HCT116 (cell line): ENCODE measurements around the gene DYNLT4. TPM values are rescaled to one million over a fixed set of nuclear protein-coding genes. Genes with fewer than 3 reads are reported as not detected.

ENCODE experiments used
- ATAC-seq: fragments of 200-7000 bp; cut with Tn5 transposase; 2 replicates; pipeline ENCODE4 v1.9.1; 2020; ENCODE audit warnings: mild to moderate bottlenecking, moderate library complexity
- BruUV-seq: library from RNA; stranded (reverse); fragments of 400-500 nt; replicated peaks from 2 replicates; lab custom pipeline; 2021; lab: Mats Ljungman, UMichigan
- CTCF ChIA-PET: fragments of 300-600 bp; sonication (Branson Sonifier 250); formaldehyde crosslinking; loops from one replicate; lab custom pipeline; 2021; ENCODE audit warnings: antibody characterized with exemption; lab: Charles Lee
- POLR2A ChIA-PET: fragments of 300-600, 350-600 bp; sonication (Branson Sonifier 250); formaldehyde crosslinking; loops from one replicate; lab custom pipeline; 2021; ENCODE audit warnings: antibody characterized with exemption; lab: Charles Lee
- RAD21 ChIA-PET, 2 experiments: fragments of 300-600 bp; sonication (Branson Sonifier 250); formaldehyde crosslinking; loops; one replicate each; lab custom pipeline; 2023; ENCODE audit warnings: low total read pairs in 2 of 2; ENCODE audit not compliant: uncharacterized antibody in 2 of 2, unreplicated experiment in 2 of 2, low non-redundant PET in 1 of 2; lab: Charles Lee
- DNase-seq: peaks from one replicate; pipeline ENCODE4 v3.0.0-alpha.2; 2010; ENCODE audit warnings: low read depth, low spot score
- H2AFZ ChIP-seq: fragments of 200-600 bp; shearing (Covaris generic), sonication (generic); 2 replicates; pipeline ENCODE4 v1.6.1; 2017; ENCODE audit warnings: low read depth, mixed run types, mixed read lengths, antibody characterized with exemption, low read length; ENCODE audit not compliant: poor library complexity, severe bottlenecking
- H3K27ac ChIP-seq: 2 replicates; pipeline ENCODE4 v1.5.1; 2012; ENCODE audit warnings: low read depth, low read length
- H3K27me3 ChIP-seq: fragments of 200-600 bp; sonication (generic); 2 replicates; pipeline ENCODE4 v1.6.1; 2016; ENCODE audit warnings: mixed run types, low read length, mixed read lengths; ENCODE audit not compliant: insufficient read depth
- H3K36me3 ChIP-seq, 2 experiments: fragments of 200-500 bp in 1 of 2; fragments of 200-600 bp in 1 of 2; sonication (Bioruptor generic) in 1 of 2; sonication (generic) in 1 of 2; 2 replicates each; pipeline versions ENCODE4 v1.5.1 to v1.6.1; 2014 to 2016; ENCODE audit warnings: low read length in 2 of 2, inconsistent platforms in 1 of 2, mixed read lengths in 1 of 2, mixed run types in 1 of 2; ENCODE audit not compliant: insufficient read depth in 2 of 2, control insufficient read depth in 1 of 2
- H3K4me1 ChIP-seq, 2 experiments: fragments of 200-600 bp in 1 of 2; sonication (generic) in 1 of 2; 2 replicates each; pipeline versions ENCODE4 v1.5.1 to v1.6.1; 2012 to 2017; ENCODE audit warnings: low read length in 2 of 2, inconsistent platforms in 1 of 2, mild to moderate bottlenecking in 1 of 2, mixed read lengths in 1 of 2, mixed run types in 1 of 2, moderate library complexity in 1 of 2; ENCODE audit not compliant: insufficient read depth in 2 of 2, control insufficient read depth in 1 of 2
- H3K4me2 ChIP-seq: fragments of 200-600 bp; sonication (generic); 2 replicates; pipeline ENCODE4 v1.6.1; 2017; ENCODE audit warnings: mixed run types, low read length, mixed read lengths
- H3K4me3 ChIP-seq, 2 experiments: fragments of 200-600 bp in 1 of 2; sonication (generic) in 1 of 2; replicated peaks in 1 of 2; 2 replicates each; pipeline ENCODE4 v1.5.1; 2011 to 2016; ENCODE audit warnings: low read length in 2 of 2, control low read depth in 1 of 2, low read depth in 1 of 2, mild to moderate bottlenecking in 1 of 2, mixed read lengths in 1 of 2, mixed run types in 1 of 2
- H3K79me2 ChIP-seq: fragments of 200-600 bp; sonication (generic); 2 replicates; pipeline ENCODE4 v1.6.1; 2017; ENCODE audit warnings: mild to moderate bottlenecking, mixed run types, low read length, moderate library complexity, mixed read lengths; ENCODE audit not compliant: insufficient read depth
- H3K9ac ChIP-seq: fragments of 200-600 bp; sonication (generic); 2 replicates; pipeline ENCODE4 v1.6.1; 2016; ENCODE audit warnings: low read length, mixed read lengths
- H3K9me2 ChIP-seq: fragments of 200-600 bp; sonication (generic), shearing (Covaris generic); 2 replicates; pipeline ENCODE4 v1.6.1; 2017; ENCODE audit warnings: mixed run types, mild to moderate bottlenecking, moderate library complexity; ENCODE audit not compliant: insufficient read depth
- H3K9me3 ChIP-seq, 2 experiments: fragments of 200-500 bp in 1 of 2; fragments of 200-600 bp in 1 of 2; sonication (Bioruptor generic) in 1 of 2; sonication (generic) in 1 of 2; 2 replicates each; pipeline ENCODE4 v1.6.1; 2014 to 2017; ENCODE audit warnings: low read length in 2 of 2, mixed read lengths in 2 of 2, inconsistent platforms in 1 of 2, low read depth in 1 of 2, mild to moderate bottlenecking in 1 of 2, mixed run types in 1 of 2, moderate library complexity in 1 of 2; ENCODE audit not compliant: control insufficient read depth in 1 of 2, insufficient read depth in 1 of 2
- H4K20me1 ChIP-seq: fragments of 200-600 bp; sonication (generic), shearing (Covaris generic); 2 replicates; pipeline ENCODE4 v1.6.1; 2017; ENCODE audit warnings: mixed run types, mild to moderate bottlenecking, moderate library complexity; ENCODE audit not compliant: insufficient read depth
- ATF3 ChIP-seq: IDR thresholded peaks from 2 replicates; pipeline ENCODE4 v1.6.1; 2012
- CBX3 ChIP-seq: IDR thresholded peaks from 2 replicates; pipeline ENCODE4 v1.6.1; 2012; ENCODE audit warnings: low read depth
- CTCF ChIP-seq, 3 experiments: fragments of 200-600 bp in 1 of 3; sonication (generic) in 1 of 3; IDR thresholded peaks in 2 of 3; conservative IDR thresholded peaks in 1 of 3; 2 replicates each; pipeline ENCODE4 v1.5.1; 2012 to 2017; ENCODE audit warnings: low read depth in 2 of 3, low read length in 2 of 3, antibody characterized with exemption in 1 of 3, borderline replicate concordance in 1 of 3, control low read depth in 1 of 3, mild to moderate bottlenecking in 1 of 3, mixed read lengths in 1 of 3, mixed run types in 1 of 3, moderate library complexity in 1 of 3; ENCODE audit not compliant: insufficient read depth in 1 of 3
- EGR1 ChIP-seq: IDR thresholded peaks from 2 replicates; pipeline ENCODE4 v1.6.1; 2012; ENCODE audit warnings: low read depth
- ELF1 ChIP-seq: IDR thresholded peaks from 2 replicates; pipeline ENCODE4 v1.6.1; 2012; ENCODE audit warnings: low read depth, borderline replicate concordance
- FOSL1 ChIP-seq: IDR thresholded peaks from 2 replicates; pipeline ENCODE4 v1.6.1; 2012; ENCODE audit warnings: low read depth
- MAX ChIP-seq: IDR thresholded peaks from 2 replicates; pipeline ENCODE4 v1.6.1; 2012
- POLR2AphosphoS5 ChIP-seq: IDR thresholded peaks from 2 replicates; pipeline ENCODE4 v1.6.1; 2011; ENCODE audit warnings: mild to moderate bottlenecking, low read depth, low read length, moderate library complexity
- RAD21 ChIP-seq: IDR thresholded peaks from 2 replicates; pipeline ENCODE4 v1.6.1; 2012; ENCODE audit warnings: low read depth, mild to moderate bottlenecking
- REST ChIP-seq: IDR thresholded peaks from 2 replicates; pipeline ENCODE4 v1.6.1; 2012; ENCODE audit warnings: low read depth
- SIN3A ChIP-seq: IDR thresholded peaks from 2 replicates; pipeline ENCODE4 v1.6.1; 2012; ENCODE audit warnings: low read depth
- SP1 ChIP-seq: IDR thresholded peaks from 2 replicates; pipeline ENCODE4 v1.6.1; 2012; ENCODE audit warnings: low read depth
- SRF ChIP-seq: IDR thresholded peaks from 2 replicates; pipeline ENCODE4 v1.6.1; 2012; ENCODE audit warnings: low read depth
- TCF7L2 ChIP-seq: IDR thresholded peaks from 2 replicates; pipeline ENCODE4 v1.7.0; 2011; ENCODE audit warnings: borderline replicate concordance, inconsistent platforms; ENCODE audit not compliant: insufficient read depth, insufficient read length; ENCODE audit errors: extremely low read depth
- YY1 ChIP-seq: IDR thresholded peaks from 2 replicates; pipeline ENCODE4 v1.6.1; 2011; ENCODE audit warnings: low read length, low read depth, moderate library complexity, mild to moderate bottlenecking; ENCODE audit not compliant: insufficient replicate concordance; ENCODE audit errors: extremely low read depth
- intact Hi-C: fragments of 100-400 bp; cut with micrococcal nuclease; formaldehyde crosslinking; loops from 2 replicates; pipeline ENCODE4 v1.10.0; 2022
- total RNA-seq: library from RNA; stranded (reverse); gene quantifications from one replicate; pipeline ENCODE4 v1.2.1, GENCODE V29; 2021; ENCODE audit not compliant: unreplicated experiment

Gene DYNLT4
- total RNA-seq, 1 experiment from 2014 or later: 0.96 TPM

- intact Hi-C loops: no loop called here
- RAD21 ChIA-PET: no interaction called here
- no peak overlapping the region for H2AFZ ChIP-seq
Observed at GRCh38 chr1:44853201-44853600, 46.0 kb upstream of the DYNLT4 start.

More at GRCh38 chr1:44853201-44853600, 46.0 kb upstream of the DYNLT4 start:
- H3K4me2 ChIP-seq: no peak overlapping the region
- H3K4me1 ChIP-seq: no peaks in the 10 kb centered on the region; a peak in 1 of 4 replicates
- ChIA-PET CTCF (interaction anchor here (0.7 kb wide), 1 partner anchor 121 kb away, joined by 3 read pairs; no protein-coding TSS in a partner anchor), POLR2A (no interaction called here)
- no peaks in the 10 kb centered on the region for H3K79me2 ChIP-seq
- H4K20me1 ChIP-seq: no peaks in the 10 kb centered on the region
- TF ChIP-seq CBX3 (no peak), SP1 (no peak), EGR1 (no peak), TCF7L2 (no peak), FOSL1 (no peak), POLR2AphosphoS5 (no peak), ELF1 (no peak), MAX (no peak), YY1 (no peak), ATF3 (no peak), SIN3A (no peak), RAD21 (no peak), REST (no peak), CTCF (IDR thresholded peaks at IDR 0.05 in 2 of 3, conservative IDR thresholded peaks at IDR 0.05 in 1 of 3; ENCODE audit: borderline replicate concordance in 1 of 3, insufficient read depth in 1 of 3, low read depth in 2 of 3, low read length in 2 of 3) (no peak), SRF (no peak)
- H3K36me3 ChIP-seq: no peaks in the 10 kb centered on the region
- no peak overlapping the region for H3K4me3 ChIP-seq
- no peaks in the 10 kb centered on the region for H3K9me2 ChIP-seq
- H3K27me3 ChIP-seq: no peaks in the 10 kb centered on the region
- H3K27ac ChIP-seq: no peak overlapping the region
- DNase-seq (no peak), ATAC-seq (no peak)
- H3K9me3 ChIP-seq: no peaks in the 10 kb centered on the region
- no peak overlapping the region for H3K9ac ChIP-seq
- BruUV-seq: no TSS peak
